ENCODE measurements around the gene EGR4. TPM values are rescaled to one million over a fixed set of nuclear protein-coding genes. Genes with fewer than 3 reads are reported as not detected.

Gene EGR4
- polyA plus RNA-seq, 3 donors, result 0.12 to 0.15 TPM; not detected in 1

DNA sequence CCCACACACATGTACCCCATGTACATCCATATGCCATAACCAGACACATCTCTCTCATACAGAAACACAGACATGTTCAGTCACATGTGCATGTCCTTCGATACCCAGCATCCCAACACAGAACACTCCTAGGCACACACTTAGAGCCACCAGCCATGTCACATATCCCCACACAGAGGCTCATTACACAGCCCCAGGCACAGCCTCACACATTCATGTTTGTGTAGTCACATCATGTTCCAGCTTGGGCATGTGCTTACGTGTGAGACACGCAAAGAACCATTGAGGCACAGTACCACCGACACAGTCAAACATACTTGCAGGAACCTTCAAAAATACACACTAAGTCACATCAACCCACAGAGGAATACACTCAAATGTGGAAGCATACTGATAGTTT, 26.3 kb downstream of the EGR4 start:
- TF ChIP-seq, protein P1, sequence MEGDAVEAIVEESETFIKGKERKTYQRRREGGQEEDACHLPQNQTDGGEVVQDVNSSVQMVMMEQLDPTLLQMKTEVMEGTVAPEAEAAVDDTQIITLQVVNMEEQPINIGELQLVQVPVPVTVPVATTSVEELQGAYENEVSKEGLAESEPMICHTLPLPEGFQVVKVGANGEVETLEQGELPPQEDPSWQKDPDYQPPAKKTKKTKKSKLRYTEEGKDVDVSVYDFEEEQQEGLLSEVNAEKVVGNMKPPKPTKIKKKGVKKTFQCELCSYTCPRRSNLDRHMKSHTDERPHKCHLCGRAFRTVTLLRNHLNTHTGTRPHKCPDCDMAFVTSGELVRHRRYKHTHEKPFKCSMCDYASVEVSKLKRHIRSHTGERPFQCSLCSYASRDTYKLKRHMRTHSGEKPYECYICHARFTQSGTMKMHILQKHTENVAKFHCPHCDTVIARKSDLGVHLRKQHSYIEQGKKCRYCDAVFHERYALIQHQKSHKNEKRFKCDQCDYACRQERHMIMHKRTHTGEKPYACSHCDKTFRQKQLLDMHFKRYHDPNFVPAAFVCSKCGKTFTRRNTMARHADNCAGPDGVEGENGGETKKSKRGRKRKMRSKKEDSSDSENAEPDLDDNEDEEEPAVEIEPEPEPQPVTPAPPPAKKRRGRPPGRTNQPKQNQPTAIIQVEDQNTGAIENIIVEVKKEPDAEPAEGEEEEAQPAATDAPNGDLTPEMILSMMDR (IDR thresholded peaks at IDR 0.05), result no peak
- Histone ChIP-seq H3K36me3 (replicated peaks in 1 of 2; ENCODE audit: control insufficient read depth in 1 of 2, insufficient read depth in 2 of 2, low read length in 2 of 2) (peaks cover 22 to 46% of the 10 kb centered on the region in 2 donors), H3K4me3 (replicated peaks in 1 of 3; ENCODE audit: low read depth in 2 of 3, low read length in 3 of 3) (no peak overlapping the region), H2AFZ (ENCODE audit: insufficient read depth, low read depth, low read length, poor library complexity, severe bottlenecking) (no peak overlapping the region), H3K9me3 (replicated peaks in 1 of 2; ENCODE audit: control insufficient read depth in 1 of 2, insufficient read depth in 1 of 2, low read length in 2 of 2) (no peaks in the 10 kb centered on the region), H3K27ac (ENCODE audit: low read depth in 1 of 2, low read length in 2 of 2) (no peak overlapping the region), H3K27me3 (ENCODE audit: control insufficient read depth in 2 of 2, insufficient read depth in 2 of 2, low read length in 2 of 2) (peaks cover 6 to 16% of the 10 kb centered on the region in 2 donors), H3K4me2 (replicated peaks; ENCODE audit: extremely low read depth, low read length, poor library complexity, severe bottlenecking) (no peak overlapping the region), H3K4me1 (ENCODE audit: control insufficient read depth in 1 of 2, insufficient read depth in 2 of 2, low read length in 2 of 2) (peaks cover 0 to 5% of the 10 kb centered on the region in 2 donors), H3K79me2 (ENCODE audit: insufficient read depth, low read length) (no peaks in the 10 kb centered on the region), H3K9ac (ENCODE audit: insufficient read depth, low read length, poor library complexity, severe bottlenecking) (no peak overlapping the region), H4K20me1 (ENCODE audit: insufficient read depth, low read length) (peaks cover 31% of the 10 kb centered on the region)
- H3K27me3 Mint-ChIP-seq (ENCODE audit: low read depth in 3 of 3), result peaks cover 16 to 22% (median 21%) of the 10 kb centered on the region in 3 donors
- DNase-seq, result no peak
- H3K4me1 Mint-ChIP-seq, result peaks cover 5% of the 10 kb centered on the region
- H3K36me3 Mint-ChIP-seq, result peaks cover 45 to 57% of the 10 kb centered on the region in 2 donors
- H3K4me3 Mint-ChIP-seq, result no peak overlapping the region
- 89% methylated on average over 4 of the region's 4 CpGs for WGBS (ENCODE audit: insufficient coverage)
- intact Hi-C loops (cut with micrococcal nuclease), result no loop called here
- H3K9me3 Mint-ChIP-seq, result peaks cover 0 to 7% (median 0%) of the 10 kb centered on the region in 7 donors
- no peak overlapping the region for H3K27ac Mint-ChIP-seq

- TF ChIP-seq, protein P1 (IDR thresholded peaks at IDR 0.05), result no peak
- peaks cover 6 to 16% of the 10 kb centered on the region in 2 donors for H3K27me3 ChIP-seq (ENCODE audit: control insufficient read depth in 2 of 2, insufficient read depth in 2 of 2, low read length in 2 of 2)
- no peak overlapping the region for H3K4me2 ChIP-seq (replicated peaks; ENCODE audit: extremely low read depth, low read length, poor library complexity, severe bottlenecking)
- H3K4me3 ChIP-seq (replicated peaks in 1 of 3; ENCODE audit: low read depth in 2 of 3, low read length in 3 of 3), result no peak overlapping the region
- no peak overlapping the region for H3K9ac ChIP-seq (ENCODE audit: insufficient read depth, low read length, poor library complexity, severe bottlenecking)
- H3K9me3 ChIP-seq (replicated peaks in 1 of 2; ENCODE audit: control insufficient read depth in 1 of 2, insufficient read depth in 1 of 2, low read length in 2 of 2), result no peaks in the 10 kb centered on the region
- peaks cover 16 to 22% (median 21%) of the 10 kb centered on the region in 3 donors for H3K27me3 Mint-ChIP-seq (ENCODE audit: low read depth in 3 of 3)
- H4K20me1 ChIP-seq (ENCODE audit: insufficient read depth, low read length), result peaks cover 24% of the 10 kb centered on the region
- no peak overlapping the region for H3K27ac ChIP-seq (ENCODE audit: low read depth in 1 of 2, low read length in 2 of 2)
- peaks cover 0 to 4% (median 0%) of the 10 kb centered on the region in 7 donors for H3K9me3 Mint-ChIP-seq
- H3K27ac Mint-ChIP-seq, result no peak overlapping the region
- no peak overlapping the region for H3K4me3 Mint-ChIP-seq
- H3K36me3 Mint-ChIP-seq, result peaks cover 51 to 56% of the 10 kb centered on the region in 2 donors
- no peak for DNase-seq
- H3K4me1 ChIP-seq (ENCODE audit: control insufficient read depth in 1 of 2, insufficient read depth in 2 of 2, low read length in 2 of 2), result peaks cover 0 to 5% of the 10 kb centered on the region in 2 donors
- WGBS (ENCODE audit: insufficient coverage), result 96% methylated on average over 25 of the region's 26 CpGs
- H3K36me3 ChIP-seq (replicated peaks in 1 of 2; ENCODE audit: control insufficient read depth in 1 of 2, insufficient read depth in 2 of 2, low read length in 2 of 2), result peaks cover 22 to 53% of the 10 kb centered on the region in 2 donors
- no peak overlapping the region for H2AFZ ChIP-seq (ENCODE audit: insufficient read depth, low read depth, low read length, poor library complexity, severe bottlenecking)
- no peaks in the 10 kb centered on the region for H3K79me2 ChIP-seq (ENCODE audit: insufficient read depth, low read length)
- H3K4me1 Mint-ChIP-seq, result peaks cover 5% of the 10 kb centered on the region
- intact Hi-C loops (cut with micrococcal nuclease), result no loop called here
These were observed 27.1 kb downstream of the EGR4 start for GRCh38 chr2:73266061-73266901.
